Frontal cortex (tissue), 4 donors: ENCODE measurements around the gene CNTN6. TPM values are rescaled to one million over a fixed set of nuclear protein-coding genes. Genes with fewer than 3 reads are reported as not detected.

Source experiments
- DNase-seq, 2 donors: peaks; one replicate each; pipeline ENCODE4 v3.0.0; 2012; ENCODE audit warnings: low spot score in 2 of 2
- FAIRE-seq: peaks from 2 replicates; lab custom pipeline; 2012; peaks lifted over from hg19 to GRCh38; lab: Jason Lieb, UNC
- total RNA-seq: library from RNA; depleted of rRNA; stranded (reverse); fragments of >200 nt; gene quantifications from one replicate; pipeline ENCODE4 v1.2.3, GENCODE V29; 2014
- donor health status: control.
- donor health status: control.
- donor health status: control.

CNTN6 gene
- total RNA-seq, 1 donor from 2014 or later = 11.8 TPM

- FAIRE-seq (no peak), DNase-seq (no peak)
These were observed 71.3 kb downstream of the CNTN6 start for GRCh38 chr3:1164101-1164500.

DNA sequence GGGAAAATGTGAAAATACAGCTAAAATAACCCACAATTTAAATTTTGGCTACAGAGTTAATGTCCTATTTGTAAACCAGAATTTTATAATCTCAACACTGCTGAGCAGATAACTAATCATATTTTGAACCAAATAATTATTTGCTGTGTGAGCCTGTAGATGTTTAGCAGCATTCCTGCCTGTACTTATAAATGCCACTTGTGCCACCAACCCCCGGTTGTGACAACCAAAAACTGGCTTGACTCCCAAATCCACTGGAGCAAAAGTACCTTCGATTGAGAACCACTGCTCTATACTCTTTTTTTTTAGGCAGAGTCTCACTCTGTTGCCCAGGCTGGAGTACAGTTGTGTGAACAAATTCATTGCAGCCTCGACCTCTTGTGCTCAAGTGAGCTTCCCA, 78.5 kb downstream of the CNTN6 start:
- FAIRE-seq (no peak), DNase-seq (no peak)

GRCh38 chr3:1172644-1173043, 79.8 kb downstream of the CNTN6 start:
- no peak for FAIRE-seq
- DNase-seq = no peak

DNA sequence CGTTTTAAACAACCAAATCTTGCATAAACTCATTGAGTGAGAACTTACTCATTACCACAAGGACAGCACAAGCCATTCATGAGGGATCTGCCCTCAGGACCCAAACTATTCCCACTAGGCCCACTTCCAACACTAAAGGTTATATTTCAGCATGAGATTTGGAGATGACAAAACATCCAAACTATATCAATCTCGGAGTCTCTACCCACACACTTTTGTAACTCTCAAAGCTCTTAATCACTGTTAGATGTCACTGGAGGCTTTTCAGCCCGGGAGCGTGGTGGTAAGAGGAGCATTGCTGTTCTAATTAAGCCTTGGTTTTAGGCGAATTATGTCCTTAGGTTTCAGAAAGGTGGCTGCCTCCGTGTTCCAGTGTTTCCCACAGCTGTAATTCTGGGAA, 86.3 kb downstream of the CNTN6 start:
- FAIRE-seq (no peak), DNase-seq (no peak)

DNA sequence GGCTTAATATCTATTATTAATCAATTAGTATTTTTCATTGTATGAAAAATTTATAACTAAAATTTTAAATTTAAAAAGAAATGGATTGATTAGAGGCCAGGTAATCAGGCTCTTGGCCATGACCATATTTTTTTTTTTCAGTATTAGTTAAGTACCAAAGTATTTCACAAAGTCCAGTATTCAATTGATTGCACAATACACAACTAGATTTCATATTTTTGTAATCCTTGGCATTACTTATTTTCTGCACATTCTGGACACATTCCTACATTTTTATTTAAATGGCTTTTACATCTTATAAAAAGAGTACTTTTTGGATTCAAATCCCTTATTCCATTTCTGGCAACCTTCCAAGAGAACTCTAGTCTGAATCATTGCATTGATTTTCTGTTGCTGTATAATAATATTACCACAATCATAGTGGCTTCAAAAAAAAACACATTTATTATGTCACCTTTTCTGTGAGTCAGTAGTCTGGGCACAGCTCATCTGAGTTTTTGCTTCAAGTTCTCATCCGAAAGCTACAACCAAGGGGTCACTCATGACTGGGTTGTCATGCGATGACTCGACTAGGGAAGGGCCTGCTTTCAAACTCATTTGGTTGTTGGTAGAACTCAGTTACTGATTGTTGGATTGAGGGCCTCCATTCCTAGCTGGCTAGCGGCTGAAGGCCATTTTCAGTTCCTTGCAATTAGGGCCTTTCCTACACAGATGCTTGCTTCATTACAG, 90.7 kb downstream of the CNTN6 start:
- no peak for FAIRE-seq
- no peak for DNase-seq

DNA sequence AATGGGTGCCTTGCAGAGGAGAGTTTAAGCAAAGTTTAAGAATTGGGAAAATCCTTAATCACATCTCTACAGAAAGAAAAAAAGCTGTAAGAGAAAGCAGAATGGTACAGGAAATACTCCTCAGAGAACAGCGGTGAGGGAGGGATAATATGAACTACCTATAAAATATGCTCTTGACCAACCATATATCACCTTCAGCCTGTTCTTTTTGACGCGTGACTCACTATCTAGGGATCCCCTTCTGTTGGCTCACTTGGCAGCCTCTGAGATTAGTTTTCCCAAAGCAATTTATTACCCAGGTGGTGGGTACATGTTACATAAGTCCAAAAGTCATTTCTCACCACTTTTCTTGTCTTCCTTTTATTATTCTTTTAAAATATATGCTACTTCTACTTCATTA, 97.7 kb downstream of the CNTN6 start:
- DNase-seq = no peak
- FAIRE-seq = no peak

- FAIRE-seq (no peak), DNase-seq (no peak)
These were observed 98.2 kb downstream of the CNTN6 start for GRCh38 chr3:1191026-1191425.

DNA sequence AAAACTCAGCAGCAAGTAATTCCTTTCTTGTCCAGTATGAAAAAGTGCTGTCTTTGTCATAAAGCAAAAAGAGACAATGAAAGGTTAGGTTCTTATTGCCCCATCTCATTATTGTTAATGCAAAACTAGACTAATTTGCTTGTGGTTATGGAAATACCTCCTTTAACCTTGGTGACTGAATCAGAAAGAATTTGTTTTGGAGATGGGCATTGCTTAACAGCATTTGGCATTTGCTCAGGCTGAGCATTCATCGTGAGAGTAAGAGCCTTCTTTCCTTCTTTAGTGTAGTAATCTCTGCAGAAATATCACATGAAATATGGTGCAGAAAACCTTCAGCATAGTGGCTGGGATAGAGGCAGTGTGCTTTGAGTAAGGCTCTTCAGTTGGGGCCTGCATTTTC, 103.1 kb downstream of the CNTN6 start:
- DNase-seq = no peak
- FAIRE-seq = no peak

GRCh38 chr3:1197051-1197450, 104.2 kb downstream of the CNTN6 start:
- no peak for DNase-seq
- FAIRE-seq = no peak

DNA sequence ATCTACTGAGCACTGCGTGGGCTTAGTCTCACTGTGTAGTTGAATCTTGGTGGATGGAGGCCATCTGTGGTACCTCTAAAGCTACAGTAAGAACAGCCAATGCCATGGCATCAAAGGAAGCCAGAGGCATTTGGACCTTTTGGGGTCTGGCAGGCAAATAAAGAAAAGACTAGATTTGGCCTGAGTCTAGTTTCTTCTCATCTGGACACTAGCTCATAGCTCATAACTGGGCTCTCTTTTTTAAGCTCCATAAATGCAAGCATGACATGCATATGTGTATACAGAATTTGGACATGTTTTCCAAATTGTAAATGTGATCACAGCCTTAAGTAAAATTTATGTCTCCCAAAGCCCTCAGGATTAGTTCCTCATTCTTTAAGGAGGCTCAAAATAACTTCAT, 107.5 kb downstream of the CNTN6 start:
- no peak for DNase-seq
- FAIRE-seq = no peak

DNA sequence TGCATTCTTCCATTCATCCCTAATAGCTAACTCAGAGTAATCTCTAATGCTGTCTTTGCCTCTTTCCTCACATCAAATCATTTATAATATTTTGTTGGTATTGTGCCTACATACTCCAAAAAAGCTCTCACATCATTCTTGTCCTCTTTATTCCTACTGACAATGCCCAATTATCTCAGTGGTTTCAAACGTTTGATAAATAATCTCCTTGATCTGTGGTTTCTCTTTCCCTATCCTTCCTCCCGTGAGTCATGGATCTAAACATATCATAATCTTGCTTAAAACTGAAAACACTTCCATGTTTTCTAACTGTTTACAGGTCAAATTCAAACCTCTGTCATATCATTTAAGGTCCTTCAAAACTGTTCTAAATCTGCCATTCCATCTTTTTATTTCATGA, 115.1 kb downstream of the CNTN6 start:
- DNase-seq = no peak
- no peak for FAIRE-seq

DNA sequence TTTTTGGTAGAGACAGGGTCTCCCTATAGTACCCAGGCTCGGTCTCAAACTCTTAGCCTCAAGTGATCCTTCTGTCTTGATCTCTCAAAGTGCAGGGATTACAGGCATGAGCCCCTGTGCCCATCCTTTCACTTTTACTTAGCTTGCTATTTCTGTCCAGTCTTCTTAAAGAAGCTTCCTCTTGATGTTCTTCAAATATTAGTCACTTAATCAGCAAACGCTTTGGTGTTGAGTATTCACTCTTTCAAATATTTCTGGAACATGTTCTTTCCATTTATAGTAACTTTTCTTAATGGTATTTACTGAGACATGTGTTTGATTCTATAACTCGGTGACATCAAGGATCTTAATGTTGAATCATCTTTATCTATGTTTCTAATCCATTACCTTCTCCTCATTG, 122.1 kb downstream of the CNTN6 start:
- no peak for FAIRE-seq

GRCh38 chr3:1216856-1217255, 124.0 kb downstream of the CNTN6 start:
- FAIRE-seq = no peak
- DNase-seq = no peak

More for the DNA sequence above, 122.1 kb downstream of the CNTN6 start:
- no peak for DNase-seq

- FAIRE-seq = no peak
These were observed 134.3 kb downstream of the CNTN6 start for GRCh38 chr3:1227111-1227510.

DNA sequence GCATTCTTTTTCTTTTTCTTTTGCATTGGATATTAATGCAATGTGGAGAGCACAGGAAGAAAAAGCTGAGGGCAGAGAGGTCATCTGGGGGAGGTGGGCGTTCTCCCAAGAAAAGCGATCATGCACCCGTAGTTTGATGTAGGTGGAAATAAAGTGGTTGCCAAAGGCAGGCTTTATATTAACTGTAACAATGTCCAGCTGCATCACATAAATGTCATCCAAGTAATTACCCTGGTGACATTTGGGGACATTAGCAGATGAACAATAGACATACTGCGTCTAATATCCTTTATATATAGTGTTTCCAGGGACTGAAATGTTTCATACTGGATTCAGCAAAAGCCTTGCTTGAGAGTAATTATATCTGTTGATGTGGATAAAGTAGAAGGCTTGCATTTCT, 135.5 kb downstream of the CNTN6 start:
- no peak for DNase-seq
- no peak for FAIRE-seq

More at GRCh38 chr3:1227111-1227510, 134.3 kb downstream of the CNTN6 start:
- no peak for DNase-seq

DNA sequence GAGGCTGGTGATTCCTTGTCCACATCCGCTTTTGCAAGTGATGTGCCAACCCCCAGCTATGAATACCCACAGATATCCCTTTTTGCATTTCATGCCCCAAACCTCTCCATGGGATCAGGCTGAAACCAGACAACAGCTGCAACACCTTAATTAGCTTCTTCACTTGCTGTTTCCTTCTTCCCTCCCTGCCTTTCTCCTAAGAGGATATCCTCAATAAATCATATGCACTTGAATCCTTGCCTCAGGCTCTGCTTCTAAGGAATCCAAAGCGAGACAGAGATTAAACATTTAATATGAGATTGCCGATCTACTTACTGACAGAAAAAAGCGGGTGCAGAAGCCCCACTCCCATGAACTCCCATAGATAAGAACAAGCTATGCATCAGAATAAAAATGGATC, 138.1 kb downstream of the CNTN6 start:
- no peak for FAIRE-seq
- no peak for DNase-seq

DNA sequence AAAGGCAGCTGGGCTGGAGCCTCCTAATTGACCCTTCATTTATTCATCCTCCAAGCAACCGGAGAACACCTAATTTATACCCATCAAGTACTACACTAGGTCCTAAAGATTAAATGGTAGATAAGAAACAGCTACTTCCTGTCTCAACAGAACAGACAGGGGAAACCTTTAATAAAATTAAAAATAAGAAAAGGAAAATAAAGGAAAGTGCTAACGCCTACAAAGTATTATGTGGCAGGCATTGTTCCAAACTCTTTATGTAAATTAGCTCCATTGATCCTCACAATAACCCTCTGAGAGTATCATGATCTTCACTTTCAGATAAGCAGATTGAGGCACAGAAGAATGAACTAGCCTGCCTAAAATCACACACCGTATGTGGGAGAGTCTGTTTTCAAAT, 139.5 kb downstream of the CNTN6 start:
- no peak for FAIRE-seq
- DNase-seq = no peak

DNA sequence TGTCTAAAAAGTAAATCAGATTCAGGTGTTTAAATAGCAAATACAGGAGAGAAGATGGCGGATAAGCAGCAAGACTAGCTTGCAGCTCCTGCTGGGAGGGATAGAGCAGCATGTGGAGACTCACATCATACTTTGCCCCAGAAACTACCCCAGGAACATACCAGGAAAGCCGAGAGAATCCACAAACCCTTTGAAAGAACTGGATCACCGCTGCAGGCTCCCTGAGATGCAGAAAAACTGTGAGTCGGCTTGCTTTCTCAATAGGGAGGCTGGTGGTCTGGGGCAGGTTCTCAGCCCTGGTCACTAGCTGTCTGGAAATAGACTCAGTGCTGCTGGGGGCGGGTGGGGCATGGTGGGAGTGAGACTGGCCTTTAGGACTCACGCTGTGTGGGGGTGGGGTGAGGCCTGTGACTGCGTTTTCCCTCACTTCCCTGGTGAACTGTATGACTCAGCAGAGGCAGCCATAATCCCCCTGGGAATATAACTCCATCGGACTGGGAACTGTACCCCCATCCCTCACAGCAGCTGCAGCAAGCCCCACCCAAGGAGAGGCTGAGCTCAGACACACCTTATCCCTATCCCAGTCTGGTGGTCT, 142.8 kb downstream of the CNTN6 start:
- FAIRE-seq (no peak), DNase-seq (no peak)

DNA sequence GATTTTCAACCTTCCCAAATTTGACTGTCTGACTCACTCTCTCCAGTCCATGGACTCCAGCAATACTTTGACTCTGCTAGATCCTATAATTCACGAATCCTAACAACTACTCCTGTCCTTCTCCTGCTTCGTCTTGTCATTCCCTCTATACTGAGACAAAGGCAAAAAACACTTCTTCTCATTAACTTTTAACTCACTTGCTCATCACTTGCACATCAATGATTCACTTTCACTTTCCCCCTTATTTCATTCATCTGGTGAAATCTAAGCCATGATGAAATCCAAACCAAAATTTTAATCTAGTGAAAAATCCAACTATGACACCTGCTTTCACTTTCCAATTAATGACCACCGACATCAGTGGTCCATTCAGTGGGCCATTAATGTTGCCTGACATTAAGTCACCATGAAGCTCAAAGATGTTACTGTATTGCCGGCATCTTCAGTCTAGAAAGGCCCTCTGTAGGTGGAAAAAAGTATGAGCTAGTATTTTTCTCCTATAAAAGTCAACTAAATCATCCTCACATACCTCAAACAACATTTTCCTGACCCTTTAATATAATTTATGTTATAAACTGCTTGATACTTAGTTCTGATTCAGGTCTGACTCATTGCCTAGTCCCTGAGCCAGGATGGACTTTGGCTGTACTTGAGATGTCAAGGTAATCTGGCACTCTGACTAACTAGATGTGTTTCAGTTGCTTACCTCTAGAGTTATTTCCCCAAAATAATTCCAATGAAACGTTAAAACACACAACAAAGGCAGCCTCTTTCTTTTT, 158.6 kb downstream of the CNTN6 start:
- FAIRE-seq (no peak), DNase-seq (no peak)

DNA sequence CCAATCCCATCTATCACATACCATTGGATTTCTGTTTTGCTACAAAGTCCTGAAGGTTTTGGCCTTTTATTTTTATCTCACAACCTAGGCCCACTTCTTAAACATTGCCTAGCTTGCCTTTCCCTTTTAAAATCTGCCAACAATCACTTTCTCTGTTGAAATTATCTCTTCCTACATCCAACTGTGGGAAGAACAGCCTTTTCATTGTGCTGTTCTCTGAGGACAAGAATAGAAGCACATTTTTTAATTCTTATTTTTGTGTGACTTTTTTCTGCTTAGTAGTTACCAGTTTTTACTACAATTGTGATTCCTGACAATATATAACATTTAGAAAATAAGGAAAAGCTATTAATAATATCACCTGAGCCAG, 159.2 kb downstream of the CNTN6 start:
- no peak for FAIRE-seq
- no peak for DNase-seq

DNA sequence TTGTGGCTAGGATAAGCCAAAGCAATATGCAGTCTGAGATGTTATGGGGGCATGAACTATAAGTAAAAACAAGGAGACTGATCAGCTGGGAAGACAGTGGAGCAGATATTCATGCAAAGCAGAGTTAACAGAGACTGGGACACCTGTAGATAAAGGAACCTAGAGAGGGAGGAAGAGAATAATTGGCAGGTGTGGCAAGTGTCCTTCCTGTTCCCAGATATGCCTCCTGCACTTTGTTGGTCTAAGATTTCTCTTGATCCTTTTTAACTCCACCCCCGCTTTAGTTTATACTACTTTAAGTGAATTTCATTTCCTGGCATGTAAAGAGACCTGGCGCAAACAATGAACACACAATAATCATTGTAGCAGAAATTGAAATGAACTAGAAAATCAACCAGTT, 169.4 kb downstream of the CNTN6 start:
- FAIRE-seq = no peak

More for the DNA sequence above, 169.4 kb downstream of the CNTN6 start:
- DNase-seq = no peak
